Liver (tissue), 9 donors: ENCODE measurements around the gene ITGB4. TPM values are rescaled to one million over a fixed set of nuclear protein-coding genes. Genes with fewer than 3 reads are reported as not detected.

Experiments
- DNase-seq: peaks from one replicate; pipeline ENCODE4 v3.0.0-alpha.2; 2017; ENCODE audit warnings: low spot score
- H3K27ac ChIP-seq, 2 donors: one replicate each; pipeline ENCODE4 v1.7.0; 2013; ENCODE audit warnings: inconsistent platforms in 2 of 2, low read length in 2 of 2, control low read depth in 1 of 2, low read depth in 1 of 2, mild to moderate bottlenecking in 1 of 2
- H3K27me3 ChIP-seq, 4 donors: one replicate each; pipeline versions ENCODE4 v1.6.1 to v1.7.0; 2013; ENCODE audit warnings: low read length in 3 of 4, inconsistent platforms in 1 of 4, mild to moderate bottlenecking in 1 of 4, moderate library complexity in 1 of 4; ENCODE audit not compliant: control insufficient read depth in 4 of 4, insufficient read depth in 4 of 4
- H3K36me3 ChIP-seq, 4 donors: one replicate each; pipeline versions ENCODE4 v1.6.1 to v1.7.0; 2013; ENCODE audit warnings: low read length in 3 of 4, mild to moderate bottlenecking in 3 of 4, low read depth in 1 of 4, moderate library complexity in 1 of 4; ENCODE audit not compliant: control insufficient read depth in 4 of 4, insufficient read depth in 3 of 4
- H3K4me1 ChIP-seq, 4 donors: one replicate each; pipeline versions ENCODE4 v1.6.1 to v1.7.0; 2013; ENCODE audit warnings: low read length in 3 of 4, mild to moderate bottlenecking in 3 of 4, moderate library complexity in 1 of 4; ENCODE audit not compliant: control insufficient read depth in 4 of 4, insufficient read depth in 4 of 4
- H3K4me3 ChIP-seq, 3 donors: one replicate each; pipeline versions ENCODE4 v1.6.1 to v1.7.0; 2013; ENCODE audit warnings: low read length in 3 of 3, control low read depth in 1 of 3, low read depth in 1 of 3, mild to moderate bottlenecking in 1 of 3
- H3K9ac ChIP-seq, 2 donors: one replicate each; pipeline ENCODE4 v1.7.0; 2013; ENCODE audit warnings: low read length in 2 of 2, mild to moderate bottlenecking in 2 of 2, moderate library complexity in 2 of 2, control low read depth in 1 of 2, low read depth in 1 of 2
- H3K9me3 ChIP-seq, 4 donors: one replicate each; pipeline versions ENCODE4 v1.6.1 to v1.7.0; 2013; ENCODE audit warnings: low read length in 3 of 4; ENCODE audit not compliant: control insufficient read depth in 4 of 4
- EGR1 ChIP-seq, 2 donors: IDR thresholded peaks; 2 replicates each; pipeline ENCODE4 v1.6.1; 2016 to 2018; ENCODE audit warnings: antibody characterized with exemption in 2 of 2, low read depth in 2 of 2
- FOXA1 ChIP-seq: IDR thresholded peaks from 2 replicates; pipeline ENCODE4 v1.6.1; 2016; ENCODE audit warnings: antibody characterized with exemption
- FOXA2 ChIP-seq: IDR thresholded peaks from 2 replicates; pipeline ENCODE4 v1.6.1; 2016; ENCODE audit warnings: antibody characterized with exemption
- GABPA ChIP-seq, 2 donors: IDR thresholded peaks in 1 of 2; conservative IDR thresholded peaks in 1 of 2; 2 replicates each; pipeline ENCODE4 v1.6.1; 2016; ENCODE audit warnings: antibody characterized with exemption in 2 of 2, mild to moderate bottlenecking in 1 of 2, moderate library complexity in 1 of 2
- HNF4A ChIP-seq, 2 donors: conservative IDR thresholded peaks; 2 replicates each; pipeline ENCODE4 v1.6.1; 2016; ENCODE audit warnings: antibody characterized with exemption in 2 of 2, mild to moderate bottlenecking in 2 of 2
- HNF4G ChIP-seq: IDR thresholded peaks from 2 replicates; pipeline ENCODE4 v1.6.1; 2016; ENCODE audit warnings: antibody characterized with exemption
- JUND ChIP-seq, 2 donors: IDR thresholded peaks; 2 replicates each; pipeline ENCODE4 v1.6.1; 2016; ENCODE audit warnings: antibody characterized with exemption in 2 of 2
- MAX ChIP-seq: IDR thresholded peaks from 2 replicates; pipeline ENCODE4 v1.6.1; 2016; ENCODE audit warnings: antibody characterized with exemption
- NR2F2 ChIP-seq: IDR thresholded peaks from 2 replicates; pipeline ENCODE4 v1.6.1; 2016; ENCODE audit warnings: antibody characterized with exemption
- RAD21 ChIP-seq, 2 donors: IDR thresholded peaks; 2 replicates each; pipeline ENCODE4 v1.6.1; 2016; ENCODE audit warnings: antibody characterized with exemption in 2 of 2, mild to moderate bottlenecking in 2 of 2
- REST ChIP-seq: IDR thresholded peaks from 2 replicates; pipeline ENCODE4 v1.6.1; 2016; ENCODE audit warnings: antibody characterized with exemption, mild to moderate bottlenecking
- SP1 ChIP-seq: IDR thresholded peaks from 2 replicates; pipeline ENCODE4 v1.6.1; 2018; ENCODE audit warnings: antibody characterized with exemption, mild to moderate bottlenecking
- TAF1 ChIP-seq: conservative IDR thresholded peaks from 2 replicates; pipeline ENCODE4 v1.6.1; 2016; ENCODE audit warnings: antibody characterized with exemption, mild to moderate bottlenecking
- YY1 ChIP-seq: IDR thresholded peaks from 2 replicates; pipeline ENCODE4 v1.6.1; 2016; ENCODE audit warnings: antibody characterized with exemption, mild to moderate bottlenecking
- ZBTB33 ChIP-seq: IDR thresholded peaks from 2 replicates; pipeline ENCODE4 v1.6.1; 2016; ENCODE audit warnings: antibody characterized with exemption
- WGBS: extraction: QIAGEN DNeasy Blood & Tissue Kit; methylation state at CpG from one replicate; pipeline ENCODE4 v1.1.7; 2013; 5-methylcytosine and 5-hydroxymethylcytosine counted together
- polyA plus RNA-seq, 2 donors: library from polyadenylated mRNA; stranded (reverse) in 1 of 2; unstranded in 1 of 2; fragments of 200-250 nt in 1 of 2; fragments of >200 nt in 1 of 2; fragmentation: Nextera tagmentation in 1 of 2; extraction: Ambion mirVana in 1 of 2; gene quantifications; one replicate each; pipeline versions ENCODE4 v1.2.1 to v1.2.3, GENCODE V29; 2013 to 2015
- total RNA-seq, 2 donors: library from RNA; depleted of rRNA; stranded (reverse); fragments of >200 nt; gene quantifications; one replicate each; pipeline ENCODE4 v1.2.3, GENCODE V29; 2014
- TF ChIP-seq, protein P1 (sequence below): fragments of 150-350 bp; IDR thresholded peaks from 2 replicates; pipeline ENCODE4 v1.5.1; 2017; ENCODE audit warnings: improper control_type of control experiment, low read depth, low read length; ENCODE audit not compliant: missing input control
- donor health status: healthy.
- donor health status: healthy.
- donor health status: healthy.
- donor health status: healthy.
- donor health status: healthy.

The ITGB4 gene
- total and polyA plus RNA-seq, 4 donors = 0.42 to 1.4 (median 1.3) TPM

DNA sequence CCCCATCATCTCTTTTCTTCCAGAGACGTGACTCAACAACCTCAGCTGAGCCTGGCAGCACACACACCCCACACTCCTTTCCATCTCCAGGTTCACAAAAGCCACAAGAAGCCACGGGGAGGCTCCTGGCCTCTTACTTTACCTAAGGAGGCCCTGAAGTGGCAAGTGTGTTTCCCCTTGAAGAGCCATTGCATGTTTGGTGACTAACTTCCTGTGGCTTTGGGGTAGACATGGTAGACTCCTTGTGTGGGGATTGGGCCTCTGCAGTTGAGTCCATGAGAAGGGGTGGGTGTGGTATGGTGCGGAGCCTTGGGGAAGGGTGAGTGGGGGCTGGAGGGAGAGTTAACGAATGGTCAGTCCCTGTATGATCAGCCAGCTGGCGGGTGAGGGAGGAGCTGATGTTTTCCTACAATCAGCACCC lies 29.9 kb upstream of the ITGB4 start:
- H3K4me1 ChIP-seq = no peaks in the 10 kb centered on the region
- H3K36me3 ChIP-seq = peaks cover 2 to 40% (median 9%) of the 10 kb centered on the region in 4 donors
- no peak for DNase-seq
- H3K4me3 ChIP-seq = no peak overlapping the region
- no peak overlapping the region for H3K27ac ChIP-seq
- H3K9ac ChIP-seq = no peak overlapping the region
- 84% methylated on average over 5 of the region's 5 CpGs for WGBS
- TF ChIP-seq SP1 (no peak), YY1 (no peak), JUND (IDR thresholded peaks at IDR 0.05) (no peak), REST (no peak), FOXA1 (no peak), RAD21 (IDR thresholded peaks at IDR 0.05) (no peak), HNF4A (conservative IDR thresholded peaks at IDR 0.05) (no peak), NR2F2 (no peak), GABPA (IDR thresholded peaks at IDR 0.05 in 1 of 2, conservative IDR thresholded peaks at IDR 0.05 in 1 of 2) (no peak), MAX (no peak)
- TF ChIP-seq, protein P1, sequence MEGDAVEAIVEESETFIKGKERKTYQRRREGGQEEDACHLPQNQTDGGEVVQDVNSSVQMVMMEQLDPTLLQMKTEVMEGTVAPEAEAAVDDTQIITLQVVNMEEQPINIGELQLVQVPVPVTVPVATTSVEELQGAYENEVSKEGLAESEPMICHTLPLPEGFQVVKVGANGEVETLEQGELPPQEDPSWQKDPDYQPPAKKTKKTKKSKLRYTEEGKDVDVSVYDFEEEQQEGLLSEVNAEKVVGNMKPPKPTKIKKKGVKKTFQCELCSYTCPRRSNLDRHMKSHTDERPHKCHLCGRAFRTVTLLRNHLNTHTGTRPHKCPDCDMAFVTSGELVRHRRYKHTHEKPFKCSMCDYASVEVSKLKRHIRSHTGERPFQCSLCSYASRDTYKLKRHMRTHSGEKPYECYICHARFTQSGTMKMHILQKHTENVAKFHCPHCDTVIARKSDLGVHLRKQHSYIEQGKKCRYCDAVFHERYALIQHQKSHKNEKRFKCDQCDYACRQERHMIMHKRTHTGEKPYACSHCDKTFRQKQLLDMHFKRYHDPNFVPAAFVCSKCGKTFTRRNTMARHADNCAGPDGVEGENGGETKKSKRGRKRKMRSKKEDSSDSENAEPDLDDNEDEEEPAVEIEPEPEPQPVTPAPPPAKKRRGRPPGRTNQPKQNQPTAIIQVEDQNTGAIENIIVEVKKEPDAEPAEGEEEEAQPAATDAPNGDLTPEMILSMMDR = no peak
- no peaks in the 10 kb centered on the region for H3K27me3 ChIP-seq
- H3K9me3 ChIP-seq = no peaks in the 10 kb centered on the region

DNA sequence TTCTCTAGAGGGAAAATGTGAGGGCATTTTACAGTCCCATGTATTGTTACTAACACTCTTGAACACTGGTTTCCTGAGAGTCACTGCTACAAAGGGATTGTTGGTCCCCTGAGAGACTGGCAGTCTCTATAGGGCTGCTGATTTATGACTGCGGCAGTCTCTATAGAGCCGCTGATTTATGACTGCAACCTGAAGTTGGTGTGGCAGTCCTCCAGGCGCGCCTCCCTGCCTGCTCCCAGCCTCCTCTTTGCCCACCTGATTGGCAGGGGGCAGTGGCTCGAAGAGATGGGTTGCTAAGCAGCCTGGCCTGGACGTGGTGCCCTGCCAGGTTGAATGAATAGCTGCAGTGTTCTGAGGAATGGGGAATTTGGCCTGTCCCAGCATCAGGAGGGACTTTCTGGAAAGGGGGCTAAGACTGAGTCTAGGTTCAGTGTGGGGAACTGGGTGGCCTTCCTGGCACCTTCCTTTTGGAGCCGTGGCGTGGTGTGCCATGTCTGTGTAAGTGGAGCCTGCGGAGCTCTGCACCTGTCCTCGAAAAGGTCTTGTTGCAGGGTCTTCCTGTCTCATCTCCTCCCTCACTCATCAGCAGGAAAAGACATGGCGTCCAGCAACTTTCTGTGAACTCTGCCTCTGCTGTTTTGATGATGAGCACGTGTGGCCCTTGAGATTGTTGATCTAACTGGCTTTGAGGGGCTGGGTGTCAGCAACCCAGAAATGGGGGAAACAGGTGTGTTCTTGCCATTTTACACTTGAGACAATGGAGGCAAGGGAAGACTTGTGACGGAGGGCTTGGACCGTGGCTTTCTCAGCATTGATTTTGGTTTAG lies 29.2 kb upstream of the ITGB4 start:
- H3K27ac ChIP-seq = no peak overlapping the region
- no peak for DNase-seq
- WGBS = 87% methylated on average over 14 of the region's 14 CpGs
- TF ChIP-seq GABPA (IDR thresholded peaks at IDR 0.05 in 1 of 2, conservative IDR thresholded peaks at IDR 0.05 in 1 of 2) = no peak
- TF ChIP-seq, protein P1 = no peak
- TF ChIP-seq EGR1 (IDR thresholded peaks at IDR 0.05; ENCODE audit: low read depth in 2 of 2) = no peak
- no peak for TF ChIP-seq HNF4A (conservative IDR thresholded peaks at IDR 0.05)
- TF ChIP-seq MAX = no peak
- TF ChIP-seq NR2F2 = no peak
- no peak for TF ChIP-seq FOXA1
- no peak for TF ChIP-seq YY1
- TF ChIP-seq RAD21 (IDR thresholded peaks at IDR 0.05) = no peak
- TF ChIP-seq FOXA2 = no peak
- no peak for TF ChIP-seq HNF4G
- TF ChIP-seq TAF1 = no peak
- TF ChIP-seq REST = no peak
- TF ChIP-seq ZBTB33 = no peak

More for the DNA sequence above, 29.2 kb upstream of the ITGB4 start:
- Histone ChIP-seq H3K4me3 (no peak overlapping the region), H3K27me3 (no peaks in the 10 kb centered on the region), H3K9me3 (no peaks in the 10 kb centered on the region), H3K4me1 (peaks cover 0 to under 1% (median under 1%) of the 10 kb centered on the region in 4 donors), H3K36me3 (peaks cover 2 to 40% (median 9%) of the 10 kb centered on the region in 4 donors), H3K9ac (no peak overlapping the region)
